H1 (cell line): Measurements from ENCODE around the gene VEPH1. TPM values are rescaled to one million over a fixed set of nuclear protein-coding genes. Genes with fewer than 3 reads are reported as not detected.

ENCODE experiments used
- CTCF ChIA-PET: fragments of 300-600 bp; sonication (Branson Sonifier 250); formaldehyde crosslinking; loops from one replicate; lab custom pipeline; 2021; ENCODE audit not compliant: partially characterized antibody; lab: Charles Lee
- POLR2A ChIA-PET: fragments of 300-600 bp; sonication (Branson Sonifier 250); formaldehyde crosslinking; loops from one replicate; lab custom pipeline; 2021; ENCODE audit warnings: inconsistent platforms; ENCODE audit not compliant: partially characterized antibody; lab: Charles Lee
- DNase-seq, 2 experiments: peaks; one replicate each; pipeline versions ENCODE4 v3.0.0 to v3.0.0-alpha.2; 2010 to 2022; ENCODE audit warnings: low spot score in 2 of 2, low read depth in 1 of 2, mixed read lengths in 1 of 2
- FAIRE-seq: peaks from 2 replicates; lab custom pipeline; 2011; peaks lifted over from hg19 to GRCh38; lab: Jason Lieb, UNC
- H2AFZ ChIP-seq: 2 replicates; pipeline ENCODE4 v1.8.1; 2012; ENCODE audit warnings: low read length, inconsistent platforms
- H2AK5ac ChIP-seq: 2 replicates; pipeline ENCODE4 v1.6.1; 2013; ENCODE audit warnings: low read depth, low read length
- H2BK120ac ChIP-seq: replicated peaks from 2 replicates; pipeline ENCODE3; 2013; ENCODE audit warnings: low read depth, low read length, inconsistent platforms
- H2BK12ac ChIP-seq: 2 replicates; pipeline ENCODE4 v1.6.1; 2013; ENCODE audit warnings: low read depth, low read length
- H2BK15ac ChIP-seq: 2 replicates; pipeline ENCODE4 v1.6.1; 2013; ENCODE audit warnings: low read length
- H2BK20ac ChIP-seq: 2 replicates; pipeline ENCODE4 v1.6.1; 2013; ENCODE audit warnings: low read length
- H2BK5ac ChIP-seq: 2 replicates; pipeline ENCODE4 v1.6.1; 2013; ENCODE audit warnings: low read depth, low read length
- H3K14ac ChIP-seq: 2 replicates; pipeline ENCODE4 v1.6.1; 2013; ENCODE audit warnings: inconsistent platforms; ENCODE audit not compliant: insufficient read length
- H3K18ac ChIP-seq: 2 replicates; pipeline ENCODE4 v1.6.1; 2013; ENCODE audit warnings: low read length; ENCODE audit errors: extremely low read depth
- H3K23ac ChIP-seq: 2 replicates; pipeline ENCODE4 v1.6.1; 2013; ENCODE audit warnings: inconsistent platforms; ENCODE audit not compliant: insufficient read length
- H3K23me2 ChIP-seq: 2 replicates; pipeline ENCODE4 v1.6.1; 2013; ENCODE audit warnings: low read depth, low read length
- H3K27ac ChIP-seq: 2 replicates; pipeline ENCODE4 v1.6.1; 2011; ENCODE audit warnings: low read depth, low read length, inconsistent platforms
- H3K27me3 ChIP-seq, 4 experiments: replicated peaks in 1 of 4; 1 replicate in 1 of 4; 2 replicates in 3 of 4; pipeline versions ENCODE4 v1.6.1 to v1.8.1; 2011 to 2013; ENCODE audit warnings: low read length in 3 of 4, mild to moderate bottlenecking in 3 of 4, inconsistent platforms in 2 of 4, mixed read lengths in 2 of 4, moderate library complexity in 1 of 4; ENCODE audit not compliant: control insufficient read depth in 3 of 4, insufficient read depth in 3 of 4; ENCODE audit errors: extremely low read depth in 1 of 4
- H3K36me3 ChIP-seq, 4 experiments: 2 replicates each; pipeline versions ENCODE4 v1.6.1 to v1.8.1; 2011 to 2013; ENCODE audit warnings: mild to moderate bottlenecking in 4 of 4, low read length in 3 of 4, moderate library complexity in 2 of 4, control low read depth in 1 of 4, inconsistent platforms in 1 of 4; ENCODE audit not compliant: insufficient read depth in 4 of 4, control insufficient read depth in 2 of 4
- H3K4ac ChIP-seq: replicated peaks from 2 replicates; pipeline ENCODE3; 2013; ENCODE audit warnings: low read length, low read depth, mixed read lengths, inconsistent platforms; ENCODE audit not compliant: insufficient read length
- H3K4me1 ChIP-seq, 4 experiments: replicated peaks in 1 of 4; 1 replicate in 1 of 4; 2 replicates in 3 of 4; pipeline versions ENCODE4 v1.6.1 to v1.8.1; 2011 to 2013; ENCODE audit warnings: low read length in 3 of 4, inconsistent platforms in 2 of 4, mixed read lengths in 1 of 4; ENCODE audit not compliant: insufficient read depth in 4 of 4, control insufficient read depth in 3 of 4
- H3K4me2 ChIP-seq, 2 experiments: 2 replicates each; pipeline versions ENCODE4 v1.6.1 to v1.8.1; 2011 to 2013; ENCODE audit warnings: low read depth in 2 of 2, low read length in 2 of 2, control low read depth in 1 of 2, inconsistent platforms in 1 of 2, mild to moderate bottlenecking in 1 of 2; ENCODE audit not compliant: insufficient read depth in 1 of 2
- H3K4me3 ChIP-seq, 4 experiments: fragments of 200-600, 300-600 bp in 1 of 4; sonication (generic), shearing (Covaris generic), sonication (Bioruptor Twin) in 1 of 4; 2 replicates each; pipeline versions ENCODE4 v1.5.1 to v1.8.1; 2011 to 2016; ENCODE audit warnings: low read length in 4 of 4, low read depth in 3 of 4, control low read depth in 2 of 4, inconsistent platforms in 2 of 4, mild to moderate bottlenecking in 2 of 4, mixed read lengths in 1 of 4, moderate library complexity in 1 of 4; ENCODE audit not compliant: insufficient read depth in 2 of 4; ENCODE audit errors: extremely low read depth in 1 of 4
- H3K56ac ChIP-seq: replicated peaks from 2 replicates; pipeline ENCODE3; 2013; ENCODE audit warnings: low read depth, mild to moderate bottlenecking, mixed read lengths, low read length, inconsistent platforms; ENCODE audit not compliant: insufficient read length
- H3K79me1 ChIP-seq: 2 replicates; pipeline ENCODE4 v1.6.1; 2013; ENCODE audit warnings: low read depth, low read length, control low read depth
- H3K79me2 ChIP-seq, 2 experiments: 2 replicates each; pipeline versions ENCODE4 v1.6.1 to v1.8.1; 2012 to 2013; ENCODE audit warnings: low read length in 2 of 2, mild to moderate bottlenecking in 2 of 2, inconsistent platforms in 1 of 2; ENCODE audit not compliant: insufficient read depth in 2 of 2, control insufficient read depth in 1 of 2
- H3K9ac ChIP-seq, 4 experiments: replicated peaks in 1 of 4; 1 replicate in 1 of 4; 2 replicates in 3 of 4; pipeline versions ENCODE4 v1.6.1 to v1.8.1; 2011 to 2013; ENCODE audit warnings: low read depth in 3 of 4, low read length in 3 of 4, control low read depth in 2 of 4, mild to moderate bottlenecking in 2 of 4, moderate library complexity in 2 of 4, inconsistent platforms in 1 of 4; ENCODE audit errors: extremely low read depth in 1 of 4
- H3K9me3 ChIP-seq, 2 experiments: 2 replicates each; pipeline versions ENCODE4 v1.6.1 to v1.8.1; 2012 to 2013; ENCODE audit warnings: mild to moderate bottlenecking in 2 of 2, moderate library complexity in 2 of 2, control low read depth in 1 of 2, inconsistent platforms in 1 of 2, low read depth in 1 of 2, low read length in 1 of 2, mixed read lengths in 1 of 2; ENCODE audit not compliant: insufficient read depth in 2 of 2
- H4K20me1 ChIP-seq, 2 experiments: replicated peaks in 1 of 2; 2 replicates each; pipeline versions ENCODE3 to v1.8.1; 2011 to 2013; ENCODE audit warnings: inconsistent platforms in 2 of 2, low read length in 2 of 2, mild to moderate bottlenecking in 1 of 2; ENCODE audit not compliant: insufficient read depth in 2 of 2, control insufficient read depth in 1 of 2
- H4K5ac ChIP-seq: 2 replicates; pipeline ENCODE4 v1.6.1; 2013; ENCODE audit warnings: low read length, low read depth, mixed read lengths, inconsistent platforms; ENCODE audit not compliant: insufficient read length
- H4K8ac ChIP-seq: 2 replicates; pipeline ENCODE4 v1.8.0; 2013; ENCODE audit warnings: mild to moderate bottlenecking, moderate library complexity, low read length, inconsistent platforms; ENCODE audit not compliant: insufficient read depth; ENCODE audit errors: extremely low read depth
- H4K91ac ChIP-seq: replicated peaks from 2 replicates; pipeline ENCODE3; 2013; ENCODE audit warnings: low read length, mixed read lengths, inconsistent platforms; ENCODE audit not compliant: insufficient read length
- BCL11A ChIP-seq, 2 experiments: IDR thresholded peaks; one replicate each; pipeline ENCODE4 v1.6.1; 2011; ENCODE audit warnings: low read depth in 2 of 2, low read length in 2 of 2, mild to moderate bottlenecking in 2 of 2
- CHD2 ChIP-seq: IDR thresholded peaks from 2 replicates; pipeline ENCODE4 v1.6.1; 2012; ENCODE audit warnings: low read length, improper control_type of control experiment
- CREB1 ChIP-seq: IDR thresholded peaks from 2 replicates; pipeline ENCODE4 v1.6.1; 2012; ENCODE audit warnings: inconsistent platforms
- GTF2F1 ChIP-seq: IDR thresholded peaks from 2 replicates; pipeline ENCODE4 v1.6.1; 2012; ENCODE audit warnings: low read depth, low read length, improper control_type of control experiment, borderline replicate concordance
- KDM1A ChIP-seq: fragments of 200-600, 300-600 bp; sonication (generic); IDR thresholded peaks from 2 replicates; pipeline ENCODE4 v1.7.1; 2016; ENCODE audit warnings: mild to moderate bottlenecking, low read length, borderline replicate concordance
- KDM4A ChIP-seq: IDR thresholded peaks from one replicate; pipeline ENCODE4 v1.7.1; 2012; ENCODE audit warnings: low read depth, mild to moderate bottlenecking, moderate library complexity, low read length, inconsistent platforms; ENCODE audit not compliant: severe bottlenecking
- SIRT6 ChIP-seq: IDR thresholded peaks from one replicate; pipeline ENCODE4 v1.7.1; 2012; ENCODE audit warnings: low read length, inconsistent platforms
- SP2 ChIP-seq: IDR thresholded peaks from 2 replicates; pipeline ENCODE4 v1.6.1; 2012; ENCODE audit warnings: mild to moderate bottlenecking, low read length, inconsistent platforms
- TAF1 ChIP-seq: IDR thresholded peaks from 2 replicates; pipeline ENCODE4 v1.6.1; 2011; ENCODE audit warnings: mild to moderate bottlenecking, low read depth, low read length
- TCF12 ChIP-seq: IDR thresholded peaks from 2 replicates; pipeline ENCODE4 v1.6.1; 2011; ENCODE audit warnings: low read depth, mild to moderate bottlenecking, low read length
- WGBS, 2 experiments: shearing (Covaris generic) in 1 of 2; methylation state at CpG; one replicate each; pipeline versions ENCODE4 v1.1.6 to v1.1.7; 2013 to 2015; ENCODE audit warnings: low lambda C conversion rate in 2 of 2, mixed read lengths in 2 of 2, inconsistent platforms in 1 of 2, low coverage in 1 of 2, missing lambda C conversion rate in 1 of 2; ENCODE audit not compliant: insufficient replicate concordance in 2 of 2, insufficient coverage in 1 of 2, insufficient read length in 1 of 2; ENCODE audit errors: extremely low coverage in 1 of 2, missing lambda C conversion rate in 1 of 2; 5-methylcytosine and 5-hydroxymethylcytosine counted together
- polyA plus RNA-seq, 7 experiments: library from polyadenylated mRNA; depleted of rRNA in 3 of 7; stranded (reverse) in 5 of 7; unstranded in 2 of 7; fragments of >200 nt in 5 of 7; fragments of 200-250 nt in 2 of 7; gene quantifications; 1 replicate in 5 of 7; 2 replicates in 1 of 7; 4 replicates in 1 of 7; pipeline versions ENCODE4 v1.2.1 to v1.2.3, GENCODE V29; 2011 to 2013; ENCODE audit warnings: missing spikeins in 2 of 7, mixed read lengths in 2 of 7
- total RNA-seq: library from RNA; stranded (reverse); fragmentation: NEBNext Ultra II Directional; extraction: Animal tissue kit (Norgen Biotek cat#: 25700); gene quantifications from 2 replicates; pipeline ENCODE4 v1.2.1, GENCODE V29; 2021
- TF ChIP-seq, protein P1 (sequence below): IDR thresholded peaks from 2 replicates; pipeline ENCODE4 v1.6.1; 2012; ENCODE audit warnings: inconsistent platforms
- TF ChIP-seq, protein P2 (sequence below): IDR thresholded peaks from 2 replicates; pipeline ENCODE4 v1.6.1; 2011; ENCODE audit warnings: low read depth, mild to moderate bottlenecking, low read length; ENCODE audit not compliant: insufficient read depth

Gene VEPH1
- total and polyA plus RNA-seq, 2 of the 8 experiments (the other 6 are each of a cell fraction or from before 2014, with no cell fraction given), result 12.0 to 18.3 TPM

DNA sequence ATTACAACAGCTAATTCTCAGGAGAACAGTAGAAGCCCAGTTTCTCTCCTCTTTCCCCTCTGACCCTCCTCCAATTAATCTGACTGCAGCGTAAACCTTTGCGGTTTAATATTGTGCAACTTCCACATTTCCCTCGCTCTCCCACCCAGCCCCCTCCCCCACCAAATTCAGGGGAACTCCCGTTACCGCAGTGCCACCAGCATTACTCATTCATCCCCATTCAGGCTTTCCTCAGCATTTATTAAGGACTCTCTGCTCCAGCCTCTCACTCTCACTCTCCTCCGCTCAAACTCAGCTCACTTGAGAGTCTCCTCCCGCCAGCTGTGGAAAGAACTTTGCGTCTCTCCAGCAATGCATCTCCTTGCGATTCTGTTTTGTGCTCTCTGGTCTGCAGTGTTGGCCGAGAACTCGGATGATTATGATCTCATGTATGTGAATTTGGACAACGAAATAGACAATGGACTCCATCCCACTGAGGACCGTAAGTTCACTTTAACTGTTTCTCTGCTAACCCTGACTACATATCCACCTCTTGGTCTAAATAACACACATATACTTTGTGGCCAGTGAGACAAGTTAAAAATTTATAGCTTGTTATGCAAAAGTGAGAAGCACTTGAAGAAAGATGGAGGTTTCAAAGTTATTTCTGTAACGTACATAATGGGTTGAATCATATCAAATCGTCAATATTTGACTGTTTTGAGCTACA is 66.5 kb downstream of the VEPH1 start, which contains the start of gene PTX3:
Gene PTX3, plus strand, starts transcription at position 268 of the 709 bp plus-strand sequence. Its CDS starts 84 bp downstream, at position 352.
- peaks cover 17% of the 10 kb centered on the region for H3K23me2 ChIP-seq
- peak within 1 kb of the TSS; percentile 35 to 83 (median 78) for H3K9ac ChIP-seq
- H3K56ac ChIP-seq, result no peak within 1 kb of the TSS
- H2BK15ac ChIP-seq, result peak within 1 kb of the TSS; percentile 92
- H3K4me1 ChIP-seq, result peaks cover 1 to 5% (median 4%) of the 10 kb centered on the region in 4 experiments; a peak in 4 of 7 replicates
- peak within 1 kb of the TSS; percentile 91 for H4K8ac ChIP-seq
- CTCF ChIA-PET, result interaction anchor here (0.6 to 2.1 kb wide), 10 partner anchors 56 to 1291 kb away, joined by 3 to 8 read pairs (median 4); no protein-coding TSS in a partner anchor
- H3K79me1 ChIP-seq, result no peaks in the 10 kb centered on the region
- H3K14ac ChIP-seq, result no peak within 1 kb of the TSS
- 17% methylated on average over 12 of the region's 15 CpGs; no CpG with 5 or more reads in 1 of the 2 experiments for WGBS, 2 experiments
- no peak within 1 kb of the TSS for H3K27ac ChIP-seq
- no peak for FAIRE-seq
- H3K36me3 ChIP-seq, result no peaks in the 10 kb centered on the region
- H2AK5ac ChIP-seq, result no peak within 1 kb of the TSS
- no peak within 1 kb of the TSS for H2BK20ac ChIP-seq
- H2BK120ac ChIP-seq, result peak within 1 kb of the TSS; percentile 72
- peak within 1 kb of the TSS; percentile 80 for H4K91ac ChIP-seq
- no peaks in the 10 kb centered on the region for H3K9me3 ChIP-seq
- DNase-seq, result no peak
- H3K4me2 ChIP-seq, result peak within 1 kb of the TSS; percentile 91 to 92
- peak within 1 kb of the TSS; percentile 60; the same call in 1 of the 2 replicates for H2BK5ac ChIP-seq
- no peaks in the 10 kb centered on the region for H3K79me2 ChIP-seq
- peak within 1 kb of the TSS; percentile 97; the same call in 1 of the 2 replicates for H2BK12ac ChIP-seq
- H2AFZ ChIP-seq, result peak within 1 kb of the TSS; percentile 54
- no peak within 1 kb of the TSS for H4K5ac ChIP-seq
- H3K4me3 ChIP-seq, result peak within 1 kb of the TSS; percentile 60 to 86 (median 80)
- POLR2A ChIA-PET, result interaction anchor here (0.7 to 2.0 kb wide), 6 partner anchors 62 to 262 kb away, joined by 3 to 14 read pairs (median 4); partner anchors contain the start of gene VEPH1
- peak within 1 kb of the TSS; percentile 18 for H3K23ac ChIP-seq
- H3K27me3 ChIP-seq, result peaks cover 0 to 11% (median 6%) of the 10 kb centered on the region in 4 experiments; a peak in 4 of 7 replicates
- H3K18ac ChIP-seq, result peak within 1 kb of the TSS; percentile 97
- H3K4ac ChIP-seq, result no peak within 1 kb of the TSS
- H4K20me1 ChIP-seq, result no peaks in the 10 kb centered on the region
- TF ChIP-seq SP2, result no peak
- TF ChIP-seq SIRT6, result no peak
- TF ChIP-seq KDM1A, result no peak
- no peak for TF ChIP-seq TCF12
- TF ChIP-seq TAF1, result peak; percentile 70; the same call in 1 of the 2 replicates
- TF ChIP-seq, protein P1, sequence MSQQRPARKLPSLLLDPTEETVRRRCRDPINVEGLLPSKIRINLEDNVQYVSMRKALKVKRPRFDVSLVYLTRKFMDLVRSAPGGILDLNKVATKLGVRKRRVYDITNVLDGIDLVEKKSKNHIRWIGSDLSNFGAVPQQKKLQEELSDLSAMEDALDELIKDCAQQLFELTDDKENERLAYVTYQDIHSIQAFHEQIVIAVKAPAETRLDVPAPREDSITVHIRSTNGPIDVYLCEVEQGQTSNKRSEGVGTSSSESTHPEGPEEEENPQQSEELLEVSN, result no peak
- no peak for TF ChIP-seq BCL11A (IDR thresholded peaks at IDR 0.05; ENCODE audit: low read depth in 2 of 2, low read length in 2 of 2)
- TF ChIP-seq KDM4A, result no peak
- TF ChIP-seq, protein P2, sequence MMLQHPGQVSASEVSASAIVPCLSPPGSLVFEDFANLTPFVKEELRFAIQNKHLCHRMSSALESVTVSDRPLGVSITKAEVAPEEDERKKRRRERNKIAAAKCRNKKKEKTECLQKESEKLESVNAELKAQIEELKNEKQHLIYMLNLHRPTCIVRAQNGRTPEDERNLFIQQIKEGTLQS, result no peak
- TF ChIP-seq CHD2, result no peak
- no peak for TF ChIP-seq CREB1
- no peak for TF ChIP-seq GTF2F1
